HepG2 (cell line): ENCODE measurements around the gene LY6G5B. TPM values are rescaled to one million over a fixed set of nuclear protein-coding genes. Genes with fewer than 3 reads are reported as not detected.

ENCODE experiments used
- ETV5 ChIP-seq: IDR thresholded peaks from 2 replicates; pipeline ENCODE4 v1.6.1; 2018; ENCODE audit warnings: missing biosample characterization, missing genetic modification reagents, inconsistent platforms, borderline replicate concordance
- FIP1L1 ChIP-seq: fragments of 200-400 bp; formaldehyde crosslinking; IDR thresholded peaks from 2 replicates; pipeline ENCODE4 v1.6.1; 2018; ENCODE audit warnings: low read depth, mild to moderate bottlenecking, low read length, moderate library complexity, borderline replicate concordance; ENCODE audit not compliant: insufficient read depth
- FLYWCH1 ChIP-seq: sonication (generic); formaldehyde crosslinking; IDR thresholded peaks from 2 replicates; pipeline ENCODE4 v1.8.1; 2023; ENCODE audit warnings: mild to moderate bottlenecking, missing genetic modification reagents
- FOXM1 ChIP-seq: sonication (generic); formaldehyde crosslinking; IDR thresholded peaks from 2 replicates; pipeline ENCODE4 v1.5.0; 2020; ENCODE audit warnings: missing genetic modification reagents
- HBP1 ChIP-seq: IDR thresholded peaks from 2 replicates; pipeline ENCODE4 v1.6.1; 2016; ENCODE audit warnings: low read depth, control low read depth
- KDM4B ChIP-seq: sonication (generic); formaldehyde crosslinking; IDR thresholded peaks from 2 replicates; pipeline ENCODE4 v1.4.0; 2020; ENCODE audit warnings: missing genetic modification reagents
- MTF1 ChIP-seq: sonication (generic); formaldehyde crosslinking; IDR thresholded peaks from 2 replicates; pipeline ENCODE4 v1.5.0; 2020; ENCODE audit warnings: missing genetic modification reagents
- MTF2 ChIP-seq: sonication (generic); formaldehyde crosslinking; IDR thresholded peaks from 2 replicates; pipeline ENCODE4 v1.5.0; 2020; ENCODE audit warnings: missing genetic modification reagents, borderline replicate concordance
- MXD1 ChIP-seq: sonication (generic); formaldehyde crosslinking; IDR thresholded peaks from 2 replicates; pipeline ENCODE4 v1.4.0; 2020; ENCODE audit warnings: mild to moderate bottlenecking, missing genetic modification reagents
- NCOR1 ChIP-seq: fragments of 200-600 bp; sonication (generic); IDR thresholded peaks from 2 replicates; pipeline ENCODE4 v1.7.0; 2017; ENCODE audit warnings: antibody characterized with exemption, low read length, borderline replicate concordance
- NFYB ChIP-seq: sonication (generic); formaldehyde crosslinking; IDR thresholded peaks from 2 replicates; pipeline ENCODE4 v1.4.0; 2020; ENCODE audit warnings: missing genetic modification reagents
- POLR2G ChIP-seq: fragments of 200-400 bp; formaldehyde crosslinking; IDR thresholded peaks from 2 replicates; pipeline ENCODE4 v1.6.1; 2018; ENCODE audit warnings: mild to moderate bottlenecking, low read depth, low read length, moderate library complexity
- STAG1 ChIP-seq: sonication (generic); formaldehyde crosslinking; IDR thresholded peaks from 2 replicates; pipeline ENCODE4 v1.4.0; 2020; ENCODE audit warnings: missing genetic modification reagents
- TOPORS ChIP-seq: sonication (generic); formaldehyde crosslinking; IDR thresholded peaks from 2 replicates; pipeline ENCODE4 v1.8.0; 2023; ENCODE audit warnings: mild to moderate bottlenecking, missing genetic modification reagents
- ZBTB7A ChIP-seq: sonication (generic); formaldehyde crosslinking; IDR thresholded peaks from 2 replicates; pipeline ENCODE4 v1.8.0; 2022; ENCODE audit warnings: mild to moderate bottlenecking, missing genetic modification reagents
- ZFAT ChIP-seq: sonication (generic); formaldehyde crosslinking; conservative IDR thresholded peaks from 2 replicates; pipeline ENCODE4 v1.8.1; 2023; ENCODE audit warnings: missing genetic modification reagents, inconsistent platforms
- ZNF263 ChIP-seq: sonication (generic); formaldehyde crosslinking; IDR thresholded peaks from 2 replicates; pipeline ENCODE4 v1.4.0; 2020; ENCODE audit warnings: missing genetic modification reagents
- ZNF264 ChIP-seq: sonication (generic); formaldehyde crosslinking; IDR thresholded peaks from 2 replicates; pipeline ENCODE4 v1.4.0; 2020; ENCODE audit warnings: missing genetic modification reagents
- ZNF446 ChIP-seq: sonication (generic); formaldehyde crosslinking; IDR thresholded peaks from 2 replicates; pipeline ENCODE4 v1.5.0; 2020; ENCODE audit warnings: mild to moderate bottlenecking, missing genetic modification reagents
- ZNF572 ChIP-seq: sonication (generic); formaldehyde crosslinking; IDR thresholded peaks from 2 replicates; pipeline ENCODE4 v1.5.1; 2020; ENCODE audit warnings: mild to moderate bottlenecking, missing genetic modification reagents
- ZNF670 ChIP-seq: sonication (generic); formaldehyde crosslinking; IDR thresholded peaks from 2 replicates; pipeline ENCODE4 v1.8.0; 2022; ENCODE audit warnings: mild to moderate bottlenecking, missing genetic modification reagents, borderline replicate concordance
- ZNF691 ChIP-seq: sonication (generic); formaldehyde crosslinking; IDR thresholded peaks from 2 replicates; pipeline ENCODE4 v1.4.0; 2020; ENCODE audit warnings: missing genetic modification reagents, low read depth, mild to moderate bottlenecking, borderline replicate concordance
- ZSCAN21 ChIP-seq: sonication (generic); formaldehyde crosslinking; IDR thresholded peaks from 2 replicates; pipeline ENCODE4 v1.8.0; 2022; ENCODE audit warnings: mild to moderate bottlenecking, missing genetic modification reagents, moderate library complexity, borderline replicate concordance
- polyA plus RNA-seq, 8 experiments: library from polyadenylated mRNA; depleted of rRNA in 3 of 8; stranded (reverse) in 7 of 8; unstranded in 1 of 8; fragments of >200 nt; fragmentation: Illumina TruSeq in 4 of 8; extraction: Trizol in 4 of 8; gene quantifications; 2 replicates each; pipeline versions ENCODE4 v1.2.1 to v1.2.3, GENCODE V29; 2011 to 2016; ENCODE audit warnings: low read depth in 4 of 8, missing spikeins in 1 of 8, mixed read lengths in 1 of 8; ENCODE audit not compliant: insufficient read depth in 1 of 8
- total RNA-seq, 5 experiments: library from RNA; depleted of rRNA; stranded (reverse); fragments of >200 nt; fragmentation: Illumina TruSeq; extraction: Trizol; gene quantifications; 2 replicates each; pipeline ENCODE4 v1.2.3, GENCODE V29; 2016; ENCODE audit warnings: low read depth in 1 of 5
- TF ChIP-seq, protein P1 (sequence below): sonication (generic); formaldehyde crosslinking; conservative IDR thresholded peaks from 2 replicates; pipeline ENCODE4 v1.8.0; 2022; ENCODE audit warnings: missing genetic modification reagents
- TF ChIP-seq, protein P2 (sequence below): IDR thresholded peaks from 2 replicates; pipeline ENCODE4 v1.6.1; 2016; ENCODE audit warnings: low read depth, borderline replicate concordance

Gene LY6G5B
- total and polyA plus RNA-seq, 2 of the 13 experiments (the other 11 are each of a cell fraction or from before 2014, with no cell fraction given), result 7.8 to 15.7 TPM

GRCh38 chr6:31652925-31653724 is 16.7 kb upstream of the LY6G5B start (continued):
- TF ChIP-seq ZNF446 (CRISPR knock-in tag), result peak; percentile 67; the same call in 1 of the 2 replicates
- peak; percentile 36; the same call in 1 of the 2 replicates for TF ChIP-seq STAG1
- 0 out of 2 replicates have a peak, but pooled peaks have one; percentile 14 for TF ChIP-seq TOPORS (CRISPR knock-in tag)
- TF ChIP-seq, protein P1, sequence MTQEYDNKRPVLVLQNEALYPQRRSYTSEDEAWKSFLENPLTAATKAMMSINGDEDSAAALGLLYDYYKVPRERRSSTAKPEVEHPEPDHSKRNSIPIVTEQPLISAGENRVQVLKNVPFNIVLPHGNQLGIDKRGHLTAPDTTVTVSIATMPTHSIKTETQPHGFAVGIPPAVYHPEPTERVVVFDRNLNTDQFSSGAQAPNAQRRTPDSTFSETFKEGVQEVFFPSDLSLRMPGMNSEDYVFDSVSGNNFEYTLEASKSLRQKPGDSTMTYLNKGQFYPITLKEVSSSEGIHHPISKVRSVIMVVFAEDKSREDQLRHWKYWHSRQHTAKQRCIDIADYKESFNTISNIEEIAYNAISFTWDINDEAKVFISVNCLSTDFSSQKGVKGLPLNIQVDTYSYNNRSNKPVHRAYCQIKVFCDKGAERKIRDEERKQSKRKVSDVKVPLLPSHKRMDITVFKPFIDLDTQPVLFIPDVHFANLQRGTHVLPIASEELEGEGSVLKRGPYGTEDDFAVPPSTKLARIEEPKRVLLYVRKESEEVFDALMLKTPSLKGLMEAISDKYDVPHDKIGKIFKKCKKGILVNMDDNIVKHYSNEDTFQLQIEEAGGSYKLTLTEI (CRISPR knock-in tag), result no peak
- TF ChIP-seq ZSCAN21 (CRISPR knock-in tag), result no peak
- peak; percentile 72 for TF ChIP-seq ZNF572 (CRISPR knock-in tag)
- TF ChIP-seq MXD1, result no peak
- peak; percentile 17 for TF ChIP-seq ZNF264 (CRISPR knock-in tag)
- TF ChIP-seq ZNF263 (CRISPR knock-in tag), result 0 out of 2 replicates have a peak, but pooled peaks have one; percentile 6
- TF ChIP-seq POLR2G, result peak; percentile 93
- 0 out of 2 replicates have a peak, but pooled peaks have one; percentile 65 for TF ChIP-seq ZNF691 (CRISPR knock-in tag)
- TF ChIP-seq ZNF670 (CRISPR knock-in tag), result peak; percentile 68; the same call in 1 of the 2 replicates
- TF ChIP-seq, protein P2, sequence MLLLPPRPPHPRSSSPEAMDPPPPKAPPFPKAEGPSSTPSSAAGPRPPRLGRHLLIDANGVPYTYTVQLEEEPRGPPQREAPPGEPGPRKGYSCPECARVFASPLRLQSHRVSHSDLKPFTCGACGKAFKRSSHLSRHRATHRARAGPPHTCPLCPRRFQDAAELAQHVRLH (CRISPR knock-in tag), result no peak
- peak; percentile 16; the same call in 1 of the 2 replicates for TF ChIP-seq HBP1 (CRISPR knock-in tag)
- TF ChIP-seq NFYB, result 0 out of 2 replicates have a peak, but pooled peaks have one; percentile 4
- no peak for TF ChIP-seq KDM4B
- no peak for TF ChIP-seq MTF1
- peak; percentile 93 for TF ChIP-seq ETV5
- TF ChIP-seq ZBTB7A (CRISPR knock-in tag), result peak; percentile 91
- TF ChIP-seq NCOR1, result no peak
- no peak for TF ChIP-seq FOXM1
- 0 out of 2 replicates have a peak, but pooled peaks have one; percentile 53 for TF ChIP-seq MTF2 (CRISPR knock-in tag)
- peak; percentile 85; the same call in 1 of the 2 replicates for TF ChIP-seq FLYWCH1 (CRISPR knock-in tag)
- TF ChIP-seq ZFAT (CRISPR knock-in tag), result 0 out of 2 replicates have a peak, but pooled peaks have one; percentile 52
- TF ChIP-seq FIP1L1, result 0 out of 2 replicates have a peak, but pooled peaks have one; percentile 34
